ENCODE measurements around the gene PRKCA. TPM values are rescaled to one million over a fixed set of nuclear protein-coding genes. Genes with fewer than 3 reads are reported as not detected.

The PRKCA gene
- total and polyA plus RNA-seq, 10 of the 15 experiments (the other 5 are each of a cell fraction or from before 2014, with no cell fraction given), result 0.11 to 14.6 (median 0.72) TPM

- Histone ChIP-seq H3K4me2 (ENCODE audit: control insufficient read depth, insufficient read depth) (no peak overlapping the region), H3K4me1 (ENCODE audit: control insufficient read depth, insufficient read depth, low read length) (no peaks in the 10 kb centered on the region), H4K20me1 (ENCODE audit: control insufficient read depth, insufficient read depth) (no peaks in the 10 kb centered on the region), H3K9me3 (replicated peaks; ENCODE audit: control insufficient read depth, insufficient read depth, low read length) (no peaks in the 10 kb centered on the region; the same call in 2 of the 3 replicates), H3K36me3 (ENCODE audit: control insufficient read depth in 2 of 2, insufficient read depth in 2 of 2, low read length in 1 of 2) (no peaks in the 10 kb centered on the region), H2AFZ (ENCODE audit: control insufficient read depth, low read depth, low read length) (no peak overlapping the region), H3K27me3 (replicated peaks in 1 of 2; ENCODE audit: control insufficient read depth in 2 of 2, insufficient read depth in 2 of 2, low read length in 1 of 2) (0 out of 4 replicates have a peak, but pooled peaks cover 0 to 2% of the 10 kb centered on the region in 2 experiments), H3K9ac (ENCODE audit: control insufficient read depth, insufficient read depth, low read length) (no peak overlapping the region), H3K79me2 (ENCODE audit: control insufficient read depth, insufficient read depth, low read length) (no peaks in the 10 kb centered on the region), H3K4me3 (no peak overlapping the region), H3K27ac (ENCODE audit: control insufficient read depth, insufficient read depth) (no peak overlapping the region)
- in situ Hi-C loops (cut with MboI) (no loop called here), intact Hi-C loops (cut with micrococcal nuclease; ENCODE audit: unreplicated experiment) (no loop called here)
- DNase-seq (ENCODE audit: low read depth, low spot score), result no peak
- ChIA-PET CTCF (interaction anchor here (1.3 kb wide), 1 partner anchor 23 kb away, joined by 3 read pairs; no protein-coding TSS in a partner anchor), RAD21 (ENCODE audit: unreplicated experiment) (no interaction called here), SMC1A (ENCODE audit: uncharacterized antibody, unreplicated experiment) (interaction anchor here (0.6 kb wide), 1 partner anchor 17 kb away, joined by 3 read pairs; no protein-coding TSS in a partner anchor), POLR2A (no interaction called here)
- no peak for ATAC-seq
- WGBS (ENCODE audit: insufficient coverage, insufficient replicate concordance, low lambda C conversion rate, missing lambda C conversion rate), result 0% methylated on average over 1 of the region's 5 CpGs
- TF ChIP-seq RCOR1 (conservative IDR thresholded peaks at IDR 0.05; ENCODE audit: low read depth, low read length) (no peak), ATF3 (IDR thresholded peaks at IDR 0.05; ENCODE audit: borderline replicate concordance, extremely low read depth, low read depth, low read length) (no peak), TCF7 (IDR thresholded peaks at IDR 0.05; ENCODE audit: borderline replicate concordance) (no peak), SUPT20H (IDR thresholded peaks at IDR 0.05; ENCODE audit: borderline replicate concordance, control insufficient read depth, low read depth, low read length) (no peak), E2F4 (IDR thresholded peaks at IDR 0.05; ENCODE audit: low read depth, low read length) (no peak), SMARCA5 (IDR thresholded peaks at IDR 0.05) (no peak), JUND (IDR thresholded peaks at IDR 0.05; ENCODE audit: low read depth, low read length) (no peak)
- FAIRE-seq, result no peak
- no TSS peak for BruUV-seq (replicated peaks)
Measured at GRCh38 chr17:66814570-66814969, 512.2 kb downstream of the PRKCA start.

Data from GM12878 (cell line).